IPS-NIHi7 (cell line): ENCODE measurements around the gene MINDY2.

Source experiments
- DNase-seq: peaks from one replicate; pipeline ENCODE4 v3.0.0; 2012; ENCODE audit warnings: mixed read lengths; ENCODE audit errors: extremely low spot score

MINDY2 gene

GRCh38 chr15:58770857-58771620 is at the start of gene MINDY2:
Gene MINDY2 (plus strand): TSS chr15:58771302. CDS start chr15:58771396, 94 bp downstream.
- DNase-seq = peak; percentile 96

- peak; percentile 8 for DNase-seq
Observed at GRCh38 chr15:58724466-58724865, 46.6 kb upstream of the MINDY2 start.

- no peak for DNase-seq
Observed at GRCh38 chr15:58726867-58727266, 44.2 kb upstream of the MINDY2 start.

- DNase-seq = peak; percentile 15
Observed at GRCh38 chr15:58731756-58732535, 39.2 kb upstream of the MINDY2 start.

DNA sequence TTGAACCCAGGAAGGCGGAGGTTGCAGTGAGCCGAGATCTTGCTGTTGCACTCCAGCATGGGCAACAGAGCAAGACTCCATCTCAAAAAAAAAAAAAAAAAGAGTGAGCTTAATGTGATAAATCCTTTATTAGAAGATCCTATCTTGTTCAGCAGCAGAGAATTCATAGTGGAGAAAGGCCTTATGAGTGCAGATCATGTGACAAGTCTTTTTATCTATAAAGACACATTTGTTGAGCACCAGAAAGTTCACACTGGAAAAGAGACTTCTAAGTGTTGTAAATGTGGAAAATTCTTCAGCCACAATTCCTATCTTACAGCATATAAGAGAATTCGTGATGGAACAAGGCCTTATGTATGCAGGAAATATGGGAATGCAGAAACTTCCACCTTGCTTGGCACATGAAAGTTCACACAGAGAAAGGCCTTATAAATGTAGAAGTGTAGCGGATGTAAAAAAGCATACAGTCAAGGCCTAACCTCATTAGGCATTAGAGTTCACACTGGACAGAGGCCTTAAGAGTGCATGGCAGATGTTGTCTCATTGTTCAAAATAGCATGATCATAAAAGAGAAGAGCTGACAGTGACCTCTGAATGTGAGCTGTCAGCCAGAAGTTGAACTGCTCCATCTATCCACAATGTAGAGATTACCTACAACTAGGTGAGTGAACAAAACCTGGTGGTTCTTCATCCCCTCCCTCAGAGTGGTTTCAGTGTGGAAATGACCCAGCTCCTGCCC is 38.3 kb upstream of the MINDY2 start:
- DNase-seq = no peak

- no peak for DNase-seq
Observed at GRCh38 chr15:58734859-58735258, 36.2 kb upstream of the MINDY2 start.

DNA sequence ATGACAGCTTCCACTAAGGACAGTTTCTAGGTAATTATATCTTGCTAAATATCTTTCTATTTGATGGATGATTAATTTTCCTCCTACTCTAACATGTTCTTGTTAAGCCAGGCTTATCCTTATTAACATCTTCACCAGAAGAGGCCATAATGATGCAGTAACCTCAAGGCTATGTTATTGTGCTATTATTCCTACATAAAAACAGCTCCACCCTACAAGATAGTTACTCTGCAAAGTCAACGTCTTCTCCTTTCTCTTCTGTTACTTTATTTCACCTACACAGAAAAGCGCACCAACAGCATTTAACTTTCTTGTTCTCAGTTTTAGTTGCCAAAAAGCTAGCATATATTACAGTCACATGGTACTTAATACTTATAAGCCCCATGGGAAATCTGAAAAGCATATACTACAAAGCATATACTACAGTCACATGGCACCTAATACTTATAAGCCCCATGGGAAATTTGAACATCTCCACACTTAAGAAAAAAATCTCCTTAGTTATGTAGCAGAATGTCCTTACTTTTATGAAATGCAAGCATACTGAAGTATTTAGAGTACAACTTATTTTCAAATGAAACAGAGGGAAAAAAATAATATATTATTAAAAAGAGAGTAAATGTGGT is 35.0 kb upstream of the MINDY2 start:
- no peak for DNase-seq

DNA sequence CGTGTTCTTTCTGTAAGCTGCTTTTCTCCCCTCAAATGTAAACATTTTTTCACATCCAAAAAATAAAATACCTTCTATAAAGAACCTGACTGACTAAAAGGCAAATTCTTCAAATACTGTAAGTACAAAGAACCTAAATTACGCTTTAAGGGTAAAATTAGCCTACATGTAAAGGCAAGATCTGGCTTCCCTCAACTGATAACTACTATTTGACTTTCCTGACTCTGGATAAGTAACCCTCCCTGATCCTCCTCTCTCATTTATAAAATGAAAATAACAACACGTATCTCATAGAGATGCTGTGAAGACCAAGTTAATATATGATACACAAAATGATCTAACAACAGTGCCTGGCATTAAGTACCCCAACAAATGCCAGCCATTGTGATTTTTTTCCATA is 33.8 kb upstream of the MINDY2 start:
- no peak for DNase-seq

- no peak for DNase-seq
Observed at GRCh38 chr15:58738046-58738707, 32.9 kb upstream of the MINDY2 start.

- DNase-seq = no peak
Observed at GRCh38 chr15:58740436-58740835, 30.7 kb upstream of the MINDY2 start.

GRCh38 chr15:58741032-58741431 is 30.1 kb upstream of the MINDY2 start:
- DNase-seq = no peak

DNA sequence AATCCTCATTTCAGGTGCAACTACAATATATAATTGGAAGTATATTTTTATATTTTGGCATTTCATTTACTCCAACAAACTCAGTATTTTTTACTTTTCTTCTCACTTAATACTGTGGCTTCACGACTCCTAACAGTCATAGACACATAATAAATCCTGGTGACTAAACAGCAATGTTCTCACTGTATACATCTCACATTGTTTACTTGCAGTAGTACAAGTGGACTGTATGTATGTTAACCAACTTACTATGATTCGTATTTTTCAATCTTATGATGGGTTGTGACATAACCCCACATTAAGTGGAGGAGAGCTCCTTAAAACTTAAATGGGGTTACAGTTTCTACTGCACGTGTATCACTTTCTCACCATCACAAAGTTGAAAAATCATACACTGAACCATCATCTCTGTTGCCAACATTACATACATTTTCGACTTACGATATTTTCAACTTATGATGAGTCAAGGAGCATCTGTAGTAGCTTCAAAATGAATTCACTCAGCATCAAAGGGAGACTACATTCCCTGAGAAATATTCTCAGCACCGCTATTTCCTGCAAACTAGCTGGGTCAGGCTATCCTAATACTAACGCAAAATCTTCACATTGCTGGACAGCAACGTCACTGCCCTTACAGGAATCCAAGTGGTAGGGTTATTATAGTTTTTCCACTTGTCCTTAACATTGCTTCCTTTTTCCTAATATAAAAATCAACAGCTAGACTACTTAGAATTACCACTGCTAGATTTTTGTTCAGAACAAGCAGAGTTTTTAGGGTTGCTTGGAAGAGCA is 28.9 kb upstream of the MINDY2 start:
- DNase-seq = no peak

GRCh38 chr15:58742819-58743502 is 28.1 kb upstream of the MINDY2 start:
- no peak for DNase-seq

- no peak for DNase-seq
Observed at GRCh38 chr15:58746174-58746573, 24.9 kb upstream of the MINDY2 start.

- no peak for DNase-seq
Observed at GRCh38 chr15:58748040-58748851, 22.9 kb upstream of the MINDY2 start.

DNA sequence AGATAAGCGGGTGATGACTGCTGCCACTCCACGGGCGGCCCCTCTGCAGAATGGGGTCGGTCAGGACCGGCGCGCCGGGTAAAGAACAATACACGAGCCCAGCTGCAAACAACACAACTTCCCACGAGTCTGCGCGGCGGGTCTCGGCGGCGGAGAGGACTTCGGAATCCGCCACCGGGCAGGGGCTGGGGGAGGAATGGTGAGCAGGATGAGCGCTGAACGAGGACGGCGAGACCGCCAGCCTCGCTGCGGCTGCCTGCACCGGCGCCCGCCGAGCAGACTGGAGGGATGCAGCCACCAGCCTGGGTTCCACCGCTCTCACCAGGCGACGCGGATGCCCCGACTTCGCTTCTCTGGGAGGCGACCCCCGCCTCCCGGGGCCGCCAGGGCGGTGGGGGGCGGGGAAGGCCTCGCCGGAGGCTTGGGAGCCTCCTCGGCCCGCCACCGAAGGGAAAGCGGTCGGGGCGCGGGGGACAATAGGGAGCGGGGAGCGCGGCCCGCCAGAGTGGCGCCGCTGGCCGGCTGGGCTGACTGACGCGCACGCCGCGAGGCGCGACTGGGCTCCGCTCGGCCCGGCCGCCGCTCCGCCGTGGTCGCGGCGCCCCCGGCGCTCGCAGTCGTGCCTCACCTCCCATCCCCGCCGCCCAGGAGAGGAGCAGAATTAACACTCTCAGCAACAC is 22.1 kb upstream of the MINDY2 start:
- peak; percentile 43 for DNase-seq

- DNase-seq = peak; percentile 100
Observed at GRCh38 chr15:58749532-58750337, 21.4 kb upstream of the MINDY2 start, which contains the start of gene ADAM10. Gene ADAM10 (minus strand): TSS chr15:58749707. CDS start chr15:58749534, 173 bp downstream.

- DNase-seq = no peak
Observed at GRCh38 chr15:58752716-58753115, 18.4 kb upstream of the MINDY2 start.
